ENCODE measurements around the gene CERS3. TPM values are rescaled to one million over a fixed set of nuclear protein-coding genes. Genes with fewer than 3 reads are reported as not detected.

Gene CERS3
- total and polyA plus RNA-seq, 10 of the 15 experiments (the other 5 are each of a cell fraction or from before 2014, with no cell fraction given): not detected

- TF ChIP-seq ZNF687 (IDR thresholded peaks at IDR 0.05) (no peak), TBL1XR1 (IDR thresholded peaks at IDR 0.05; ENCODE audit: low read depth, low read length) (no peak), EED (IDR thresholded peaks at IDR 0.05; ENCODE audit: low read depth) (no peak), STAT3 (IDR thresholded peaks at IDR 0.05; ENCODE audit: low read depth, low read length) (no peak), CHD4 (IDR thresholded peaks at IDR 0.05) (no peak)
These were observed 94.7 kb downstream of the CERS3 start (continued) for GRCh38 chr15:100434038-100434437.

GRCh38 chr15:100433304-100433703, 95.4 kb downstream of the CERS3 start:
- Histone ChIP-seq H3K79me2 (ENCODE audit: control insufficient read depth, insufficient read depth, low read length) (no peaks in the 10 kb centered on the region), H4K20me1 (ENCODE audit: control insufficient read depth, insufficient read depth) (no peaks in the 10 kb centered on the region), H3K27me3 (replicated peaks in 1 of 2; ENCODE audit: control insufficient read depth in 2 of 2, insufficient read depth in 2 of 2, low read length in 1 of 2) (no peaks in the 10 kb centered on the region), H3K9ac (ENCODE audit: control insufficient read depth, insufficient read depth, low read length) (no peak overlapping the region), H3K4me1 (ENCODE audit: control insufficient read depth, insufficient read depth, low read length) (no peaks in the 10 kb centered on the region), H3K9me3 (replicated peaks; ENCODE audit: control insufficient read depth, insufficient read depth, low read length) (no peaks in the 10 kb centered on the region), H3K4me2 (ENCODE audit: control insufficient read depth, insufficient read depth) (no peak overlapping the region), H2AFZ (ENCODE audit: control insufficient read depth, low read depth, low read length) (no peak overlapping the region), H3K4me3 (no peak overlapping the region), H3K27ac (ENCODE audit: control insufficient read depth, insufficient read depth) (no peak overlapping the region), H3K36me3 (ENCODE audit: control insufficient read depth in 2 of 2, insufficient read depth in 2 of 2, low read length in 1 of 2) (no peaks in the 10 kb centered on the region)
- POLR2A ChIA-PET: no interaction called here
- 86% methylated on average over 2 of the region's 2 CpGs for WGBS (ENCODE audit: insufficient coverage, insufficient replicate concordance, low lambda C conversion rate, missing lambda C conversion rate)
- intact Hi-C loops (cut with micrococcal nuclease; ENCODE audit: unreplicated experiment) (no loop called here), in situ Hi-C loops (cut with MboI) (no loop called here)
- FAIRE-seq (no peak), ATAC-seq (no peak), DNase-seq (ENCODE audit: low read depth, low spot score) (no peak)
- no TSS peak for BruUV-seq (replicated peaks)
- CTCF ChIA-PET: interaction anchor here (0.5 kb wide), 1 partner anchor 30 kb away, joined by 4 read pairs; no protein-coding TSS in a partner anchor
- RAD21 ChIA-PET (ENCODE audit: unreplicated experiment): no interaction called here
- SMC1A ChIA-PET (ENCODE audit: uncharacterized antibody, unreplicated experiment): no interaction called here
- TF ChIP-seq ASH2L (IDR thresholded peaks at IDR 0.05; ENCODE audit: borderline replicate concordance, low read depth): no peak
- TF ChIP-seq BHLHE40 (IDR thresholded peaks at IDR 0.05; ENCODE audit: borderline replicate concordance in 1 of 2, low read depth in 2 of 2, low read length in 1 of 2): no peak
- no peak for TF ChIP-seq MYB (IDR thresholded peaks at IDR 0.05; ENCODE audit: borderline replicate concordance, low read depth, low read length)
- TF ChIP-seq HDAC6 (IDR thresholded peaks at IDR 0.05; ENCODE audit: unreplicated experiment): no peak
- TF ChIP-seq PRDM15 (CRISPR knock-in tag; IDR thresholded peaks at IDR 0.05): no peak
- TF ChIP-seq JUNB (IDR thresholded peaks at IDR 0.05): no peak
- TF ChIP-seq CEBPZ (IDR thresholded peaks at IDR 0.05; ENCODE audit: low read depth, low read length): no peak
